DMS153 treated with DMSO at 0.1 percent for 48 hours (cell line): Measurements from ENCODE around the gene UGT1A10.
"Not testable (repeated sequence)": the region's sequence is repeated elsewhere in the genome, so short reads cannot be mapped to it uniquely, and the experiment has no call there.

Source experiments
- DNase-seq: peaks from one replicate; lab custom pipeline; 2025; ENCODE audit not compliant: unreplicated experiment; lab: John Stamatoyannopoulos, UW

UGT1A10 gene

GRCh38 chr2:233655043-233655442 lies 18.8 kb downstream of the UGT1A10 start:
- DNase-seq = no peak

GRCh38 chr2:233655943-233656342 lies 19.7 kb downstream of the UGT1A10 start:
- not testable (repeated sequence) for DNase-seq

DNA sequence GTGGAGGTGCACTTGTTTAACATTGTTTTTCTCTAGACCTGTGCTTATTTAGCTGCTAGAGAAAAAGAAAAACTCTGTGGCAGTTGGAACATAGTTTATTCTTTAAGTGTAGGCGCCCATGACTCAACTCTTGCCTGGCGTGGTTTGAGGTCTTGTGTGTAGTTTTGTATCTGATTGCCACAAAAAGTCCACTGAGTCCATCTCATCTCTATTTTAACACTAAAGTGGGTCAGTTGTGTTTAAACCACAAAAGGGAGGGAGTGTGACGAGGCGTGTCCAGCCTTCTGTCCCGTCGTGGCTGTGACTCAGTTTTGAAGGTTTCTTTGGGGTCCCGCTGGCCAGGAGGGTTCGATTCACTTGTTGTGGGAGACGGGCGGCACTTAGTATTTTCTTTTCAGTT lies 20.2 kb downstream of the UGT1A10 start:
- no peak for DNase-seq

DNA sequence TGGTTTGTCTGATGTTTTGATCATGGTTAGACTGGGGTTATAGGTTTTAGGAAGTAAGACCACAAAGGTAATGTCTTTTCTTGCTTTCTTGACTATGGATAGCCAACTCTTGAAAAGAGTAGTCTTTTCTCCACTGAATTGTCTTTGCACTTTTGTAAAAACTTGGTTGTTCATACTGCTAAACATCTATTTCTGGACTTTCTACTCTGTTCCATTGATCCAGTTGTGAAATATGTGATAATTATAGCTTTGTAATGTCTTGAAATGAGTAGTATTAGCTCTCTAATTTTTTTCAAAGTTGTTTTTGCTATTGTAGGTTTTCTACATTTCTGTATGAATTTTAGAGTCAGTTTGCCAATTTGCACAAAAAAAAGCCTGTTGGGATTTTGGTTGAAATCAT lies 22.4 kb downstream of the UGT1A10 start:
- no peak for DNase-seq

DNA sequence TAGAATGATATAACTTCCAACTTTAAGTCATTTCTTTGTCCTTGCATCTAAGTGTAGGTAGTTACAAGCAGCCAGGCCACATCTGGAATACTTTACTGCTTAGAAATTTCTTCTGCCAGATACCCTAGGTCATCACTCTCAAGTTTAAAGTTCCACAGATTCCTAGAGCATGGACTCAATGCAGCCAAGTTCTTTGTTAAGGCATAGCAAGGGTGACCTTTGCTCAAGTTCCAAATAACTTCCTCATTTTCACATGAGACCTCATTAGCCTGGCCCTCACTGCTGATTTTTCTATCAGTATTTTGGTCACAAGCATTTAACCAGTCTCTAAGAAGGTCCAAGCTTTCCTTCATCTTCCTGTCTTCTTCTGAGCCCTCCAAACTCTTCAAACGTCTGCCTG lies 27.7 kb downstream of the UGT1A10 start:
- no peak for DNase-seq

GRCh38 chr2:233668605-233669260 lies 32.5 kb downstream of the UGT1A10 start:
- no peak for DNase-seq

- no peak for DNase-seq
Observed at GRCh38 chr2:233671290-233672161, 35.3 kb downstream of the UGT1A10 start, which contains the start of gene UGT1A9. Gene UGT1A9, plus strand, starts transcription at chr2:233671898. Its CDS starts 37 bp downstream, at chr2:233671935.

DNA sequence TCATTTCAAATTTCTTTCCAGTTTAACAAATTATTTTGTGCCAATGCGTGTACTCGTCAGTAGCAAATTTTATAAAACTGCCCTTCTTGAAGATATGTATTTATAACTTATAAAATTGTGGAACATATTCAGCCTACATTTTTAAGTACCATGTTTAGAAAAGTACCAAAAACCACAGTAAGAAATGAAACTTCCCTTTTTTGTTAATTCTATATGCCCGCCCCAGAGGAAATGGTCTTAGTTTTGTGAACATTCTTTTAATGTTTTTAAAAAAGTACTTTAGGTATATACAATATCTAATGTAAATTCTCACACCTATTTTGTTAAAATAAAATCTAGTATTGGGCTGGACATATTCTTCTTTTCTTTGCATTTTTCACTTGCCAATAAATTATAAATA lies 36.6 kb downstream of the UGT1A10 start:
- DNase-seq = no peak

GRCh38 chr2:233673896-233674295 lies 37.6 kb downstream of the UGT1A10 start:
- DNase-seq = no peak

DNA sequence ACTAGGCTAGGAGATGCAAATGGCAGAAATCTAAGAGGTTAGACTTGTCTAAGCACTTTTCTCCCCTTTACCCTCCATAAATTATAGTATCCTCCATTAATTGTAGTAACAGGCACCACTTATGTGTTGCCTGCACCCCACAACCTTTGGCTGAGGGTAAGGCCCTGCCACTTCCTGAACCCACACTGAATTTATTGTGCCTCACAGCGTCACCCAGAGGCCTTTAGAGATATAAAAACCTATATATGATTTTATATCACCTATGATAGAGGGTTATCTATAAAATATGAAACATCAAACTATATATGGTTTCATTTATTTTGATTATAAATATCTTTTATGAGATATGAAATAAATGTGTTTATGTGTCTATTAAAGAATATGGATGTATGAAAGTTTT lies 38.1 kb downstream of the UGT1A10 start:
- no peak for DNase-seq

DNA sequence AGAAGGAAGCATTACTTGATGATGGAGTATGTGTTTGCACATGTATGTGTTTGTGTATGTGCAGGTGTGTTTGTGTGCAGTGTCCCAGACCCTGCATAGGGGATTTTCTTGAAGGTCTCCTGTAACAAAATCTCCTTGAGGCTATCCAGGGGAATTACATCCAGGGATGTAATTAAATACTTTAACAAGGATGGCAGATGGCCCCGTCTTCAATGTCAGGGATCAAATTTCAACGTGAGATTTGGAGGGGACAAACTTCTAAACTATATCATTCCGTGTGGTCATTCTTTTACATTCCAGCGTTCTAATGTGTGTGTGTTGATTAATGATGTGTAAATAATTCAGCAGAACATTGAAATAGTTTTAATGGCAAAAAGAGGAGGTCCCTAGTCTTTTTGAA lies 38.7 kb downstream of the UGT1A10 start:
- no peak for DNase-seq

- DNase-seq = no peak
Observed at GRCh38 chr2:233676046-233676445, 39.8 kb downstream of the UGT1A10 start.

- no peak for DNase-seq
Observed at GRCh38 chr2:233679196-233679595, 42.9 kb downstream of the UGT1A10 start.

- DNase-seq = no peak
Observed at GRCh38 chr2:233680361-233681045, 44.3 kb downstream of the UGT1A10 start.

DNA sequence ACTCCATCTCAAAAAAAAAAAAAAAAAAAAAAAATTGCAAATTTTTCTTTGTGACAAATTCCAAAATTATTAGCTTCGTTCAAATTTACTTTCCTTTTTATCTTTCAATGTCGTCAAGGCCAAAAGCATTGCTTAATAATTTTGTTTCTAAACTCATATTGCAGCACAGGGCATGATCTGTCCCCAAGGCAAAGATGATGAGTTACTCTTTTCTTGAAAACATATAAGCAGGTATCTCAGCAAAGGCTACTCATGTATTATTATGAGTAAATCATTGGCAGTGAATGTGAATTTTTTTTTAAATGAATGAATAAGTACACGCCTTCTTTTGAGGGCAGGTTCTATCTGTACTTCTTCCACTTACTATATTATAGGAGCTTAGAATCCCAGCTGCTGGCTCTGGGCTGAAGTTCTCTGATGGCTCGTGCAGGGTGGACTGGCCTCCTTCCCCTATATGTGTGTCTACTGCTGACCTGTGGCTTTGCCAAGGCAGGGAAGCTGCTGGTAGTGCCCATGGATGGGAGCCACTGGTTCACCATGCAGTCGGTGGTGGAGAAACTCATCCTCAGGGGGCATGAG lies 45.4 kb downstream of the UGT1A10 start, which contains the start of gene UGT1A7:
TSS of gene UGT1A7 (plus strand) at position 381 of the 579 bp plus-strand sequence. CDS start at position 418, 37 bp downstream.
- no peak for DNase-seq

- DNase-seq = no peak
Observed at GRCh38 chr2:233684640-233685039, 48.4 kb downstream of the UGT1A10 start.

DNA sequence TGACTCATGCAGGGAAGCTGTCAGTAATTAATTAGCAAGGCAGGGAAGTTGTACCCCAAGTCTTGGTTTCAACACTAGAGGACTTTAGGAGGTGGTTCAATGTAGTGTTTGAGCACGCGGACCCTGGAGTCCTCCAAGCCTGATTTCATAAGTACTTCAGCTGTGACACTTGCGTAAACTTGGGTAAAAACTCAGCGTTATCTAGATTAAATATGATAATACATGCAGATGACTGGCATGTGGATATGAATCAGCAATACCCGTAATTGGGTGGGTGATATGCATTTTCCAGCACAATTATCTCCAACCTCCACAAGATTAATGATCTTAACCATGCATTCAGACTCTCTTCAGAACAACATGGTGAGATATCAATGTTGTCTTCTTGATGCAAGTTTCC lies 50.7 kb downstream of the UGT1A10 start:
- no peak for DNase-seq

DNA sequence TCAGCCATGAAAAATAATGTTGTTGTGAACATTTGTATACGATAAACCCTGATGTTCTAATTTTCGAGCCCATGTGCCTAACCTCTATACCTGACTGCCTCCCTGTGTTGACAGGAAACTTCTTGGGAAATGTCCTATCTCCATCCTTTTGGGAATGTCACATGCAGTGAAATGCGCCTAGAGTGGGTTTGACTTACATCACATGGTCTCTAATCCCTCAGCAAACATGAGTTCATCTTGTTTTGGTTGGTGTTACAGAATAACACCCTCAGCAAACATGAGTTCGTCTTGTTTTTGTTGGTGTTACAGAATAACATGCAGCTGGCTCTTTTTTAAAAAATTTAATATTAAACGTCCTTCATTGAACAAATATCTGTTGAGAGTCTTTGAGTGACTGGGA lies 52.1 kb downstream of the UGT1A10 start:
- no peak for DNase-seq

DNA sequence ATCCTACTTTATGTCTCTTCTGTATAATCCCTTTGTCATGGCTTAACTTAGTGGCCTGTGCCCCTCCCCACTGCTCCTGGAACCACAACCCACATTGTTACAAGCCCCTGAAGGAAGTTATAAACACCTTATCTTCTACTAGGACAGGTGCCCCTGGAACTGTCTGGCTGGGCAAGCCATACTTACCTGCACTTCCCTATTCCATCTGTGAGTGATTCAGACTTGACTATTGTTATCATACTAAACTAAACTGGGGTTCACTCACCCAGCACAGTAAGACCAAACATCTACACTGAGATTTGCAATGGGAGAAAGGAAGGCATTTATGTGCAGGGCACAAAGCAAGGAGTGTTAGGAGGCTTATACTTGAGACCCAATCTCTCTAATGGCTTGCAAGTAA lies 52.8 kb downstream of the UGT1A10 start:
- DNase-seq = no peak

DNA sequence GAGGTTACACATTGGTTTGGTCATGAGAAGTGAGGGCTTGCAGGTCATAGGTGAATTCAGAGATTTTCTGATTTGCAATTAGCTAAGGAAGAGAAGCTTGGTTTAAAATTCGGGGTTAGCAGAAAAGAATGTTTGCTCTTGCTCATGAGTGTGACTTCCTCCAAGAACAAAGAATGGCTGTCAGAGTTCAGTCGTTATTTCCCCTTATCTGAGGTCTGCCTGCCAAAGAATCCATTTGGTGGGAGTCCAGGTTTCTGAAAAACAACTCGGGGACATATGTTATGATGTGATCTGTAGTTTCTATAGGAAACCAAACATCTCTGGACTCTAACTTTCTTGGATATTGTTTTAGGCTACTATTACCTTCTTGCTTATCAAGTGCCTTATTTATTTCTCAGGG lies 53.3 kb downstream of the UGT1A10 start:
- no peak for DNase-seq

DNA sequence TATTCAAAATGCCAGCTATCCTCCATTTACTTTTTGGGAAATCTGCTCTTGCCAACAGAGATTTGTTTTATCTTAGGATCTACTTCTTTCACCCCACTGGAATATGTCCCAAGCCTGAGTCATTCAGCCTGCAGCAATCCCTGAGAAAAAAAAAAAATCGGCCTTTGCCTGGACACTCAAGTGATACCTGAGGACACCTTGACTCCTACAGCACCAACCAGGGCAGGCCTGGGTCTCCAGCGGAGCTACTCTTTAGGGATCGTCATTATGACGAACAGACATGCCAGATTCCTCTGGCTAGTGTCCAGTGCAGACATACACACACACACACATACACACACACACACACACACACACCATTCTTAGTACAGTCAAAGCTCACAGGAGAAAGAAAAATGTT lies 54.2 kb downstream of the UGT1A10 start:
- DNase-seq = no peak
